Measurements from ENCODE around the gene CAMTA1. TPM values are rescaled to one million over a fixed set of nuclear protein-coding genes. Genes with fewer than 3 reads are reported as not detected.
A peak's percentile ranks its signal among the peaks of the same experiment; 100 is the strongest.

Gene CAMTA1
- total RNA-seq, 1 donor from 2014 or later, result 115 TPM

- no peak for DNase-seq
Observed at GRCh38 chr1:7171168-7171567, 385.9 kb downstream of the CAMTA1 start.

- DNase-seq, result peak; percentile 9
Observed at GRCh38 chr1:7171574-7171973, 386.3 kb downstream of the CAMTA1 start.

GRCh38 chr1:7172804-7173203, 387.6 kb downstream of the CAMTA1 start:
- peak; percentile 21 for DNase-seq

GRCh38 chr1:7174561-7174960, 389.3 kb downstream of the CAMTA1 start:
- DNase-seq, result no peak

GRCh38 chr1:7174980-7175906, 390.0 kb downstream of the CAMTA1 start:
- DNase-seq, result no peak

GRCh38 chr1:7177021-7177420, 391.8 kb downstream of the CAMTA1 start:
- DNase-seq, result no peak

- DNase-seq, result no peak
Observed at GRCh38 chr1:7177438-7178146, 392.3 kb downstream of the CAMTA1 start.

GRCh38 chr1:7178336-7178735, 393.1 kb downstream of the CAMTA1 start:
- no peak for DNase-seq

GRCh38 chr1:7178741-7179140, 393.5 kb downstream of the CAMTA1 start:
- DNase-seq, result no peak

GRCh38 chr1:7185721-7186120, 400.5 kb downstream of the CAMTA1 start:
- no peak for DNase-seq

GRCh38 chr1:7186382-7187111, 401.3 kb downstream of the CAMTA1 start:
- DNase-seq, result no peak

- DNase-seq, result no peak
Observed at GRCh38 chr1:7187112-7187493, 401.8 kb downstream of the CAMTA1 start.

- DNase-seq, result no peak
Observed at GRCh38 chr1:7190261-7190660, 405.0 kb downstream of the CAMTA1 start.

GRCh38 chr1:7192453-7192852, 407.2 kb downstream of the CAMTA1 start:
- no peak for DNase-seq

GRCh38 chr1:7196036-7196911, 411.0 kb downstream of the CAMTA1 start:
- no peak for DNase-seq

GRCh38 chr1:7198664-7199063, 413.4 kb downstream of the CAMTA1 start:
- no peak for DNase-seq

- DNase-seq, result peak; percentile 11
Observed at GRCh38 chr1:7199077-7199779, 414.0 kb downstream of the CAMTA1 start.

GRCh38 chr1:7207875-7208646, 422.8 kb downstream of the CAMTA1 start:
- peak; percentile 12 for DNase-seq

GRCh38 chr1:7208647-7209180, 423.5 kb downstream of the CAMTA1 start:
- DNase-seq, result no peak

- no peak for DNase-seq
Observed at GRCh38 chr1:7209336-7209735, 424.1 kb downstream of the CAMTA1 start.

Measured in occipital lobe (tissue), 2 donors.